Nephron (organoid): ENCODE measurements around the gene FIBP.

ENCODE experiments used
- H3K27ac Mint-ChIP-seq, 3 experiments: 2 replicates each; pipeline ENCODE4 v1.8.0; 2020; ENCODE audit warnings: mixed read lengths in 3 of 3, mild to moderate bottlenecking in 2 of 3, moderate library complexity in 1 of 3
- H3K27me3 Mint-ChIP-seq: 2 replicates; pipeline ENCODE4 v1.8.0; 2021; ENCODE audit warnings: low read depth, mild to moderate bottlenecking, moderate library complexity, mixed read lengths
- H3K36me3 Mint-ChIP-seq: 2 replicates; pipeline ENCODE4 v1.8.0; 2020; ENCODE audit warnings: low read depth, mixed read lengths
- H3K4me1 Mint-ChIP-seq: 2 replicates; pipeline ENCODE4 v1.8.0; 2020; ENCODE audit warnings: mixed read lengths
- H3K4me3 Mint-ChIP-seq, 3 experiments: 2 replicates each; pipeline ENCODE4 v1.8.0; 2020; ENCODE audit warnings: mild to moderate bottlenecking in 3 of 3, mixed read lengths in 3 of 3, moderate library complexity in 2 of 3
- H3K9me3 Mint-ChIP-seq: 2 replicates; pipeline ENCODE4 v1.8.0; 2020; ENCODE audit warnings: mixed read lengths
- CTCF ChIP-seq, 3 experiments: fragments of 200-600 bp; sonication (generic); IDR thresholded peaks; one replicate each; pipeline ENCODE4 v1.5.0; 2021; ENCODE audit warnings: antibody characterized with exemption in 3 of 3; ENCODE audit not compliant: unreplicated experiment in 3 of 3

Gene FIBP

GRCh38 chr11:65911682-65912568, 23.7 kb upstream of the FIBP start:
- no peaks in the 10 kb centered on the region for H3K9me3 Mint-ChIP-seq
- peaks cover 2% of the 10 kb centered on the region for H3K36me3 Mint-ChIP-seq
- H3K4me3 Mint-ChIP-seq = peak overlapping the region; percentile 14 to 47 (median 28)
- peak in 2 of 3 experiments; percentile 11 to 18 for TF ChIP-seq CTCF (IDR thresholded peaks at IDR 0.05; ENCODE audit: unreplicated experiment in 3 of 3)
- peak overlapping the region in 2 of 3 experiments; percentile 76 for H3K27ac Mint-ChIP-seq
- H3K27me3 Mint-ChIP-seq = peaks cover 30% of the 10 kb centered on the region
- H3K4me1 Mint-ChIP-seq = peaks cover 33% of the 10 kb centered on the region

DNA sequence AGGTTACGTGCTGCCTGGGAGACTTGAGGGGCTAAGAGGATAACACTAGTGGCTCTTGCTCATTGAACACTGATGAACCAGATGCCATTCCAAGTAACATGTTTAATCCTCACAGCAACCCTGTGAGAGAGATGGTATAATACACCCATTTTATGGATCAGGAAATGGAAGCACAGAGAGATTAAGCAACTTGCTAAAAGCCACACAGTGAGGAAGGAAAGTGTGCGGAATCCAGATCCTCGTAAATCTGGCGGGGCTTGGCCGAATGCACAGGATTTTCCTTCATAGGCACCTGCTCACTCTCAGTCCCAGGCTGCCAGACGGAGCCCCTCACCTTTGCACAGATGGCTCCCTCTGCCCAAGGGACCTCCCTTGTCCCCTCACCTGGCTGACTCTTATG, 19.6 kb upstream of the FIBP start:
- H3K9me3 Mint-ChIP-seq = no peaks in the 10 kb centered on the region
- no peak for TF ChIP-seq CTCF (IDR thresholded peaks at IDR 0.05; ENCODE audit: unreplicated experiment in 3 of 3)
- H3K27me3 Mint-ChIP-seq = peaks cover 61% of the 10 kb centered on the region
- no peak overlapping the region for H3K27ac Mint-ChIP-seq
- no peaks in the 10 kb centered on the region for H3K36me3 Mint-ChIP-seq
- H3K4me3 Mint-ChIP-seq = no peak overlapping the region
- peaks cover 11% of the 10 kb centered on the region for H3K4me1 Mint-ChIP-seq

GRCh38 chr11:65906602-65907001, 18.3 kb upstream of the FIBP start:
- peaks cover 2% of the 10 kb centered on the region for H3K4me1 Mint-ChIP-seq
- no peak for TF ChIP-seq CTCF (IDR thresholded peaks at IDR 0.05; ENCODE audit: unreplicated experiment in 3 of 3)
- no peaks in the 10 kb centered on the region for H3K36me3 Mint-ChIP-seq
- no peak overlapping the region for H3K4me3 Mint-ChIP-seq
- H3K9me3 Mint-ChIP-seq = no peaks in the 10 kb centered on the region
- no peak overlapping the region for H3K27ac Mint-ChIP-seq
- H3K27me3 Mint-ChIP-seq = peaks cover 74% of the 10 kb centered on the region

- Mint-ChIP-seq H3K36me3 (no peaks in the 10 kb centered on the region), H3K9me3 (no peaks in the 10 kb centered on the region), H3K4me3 (no peak overlapping the region), H3K27me3 (peaks cover 85% of the 10 kb centered on the region), H3K4me1 (peaks cover 6% of the 10 kb centered on the region), H3K27ac (no peak overlapping the region)
- no peak for TF ChIP-seq CTCF (IDR thresholded peaks at IDR 0.05; ENCODE audit: unreplicated experiment in 3 of 3)
Measured at GRCh38 chr11:65903715-65904114, 15.4 kb upstream of the FIBP start.

DNA sequence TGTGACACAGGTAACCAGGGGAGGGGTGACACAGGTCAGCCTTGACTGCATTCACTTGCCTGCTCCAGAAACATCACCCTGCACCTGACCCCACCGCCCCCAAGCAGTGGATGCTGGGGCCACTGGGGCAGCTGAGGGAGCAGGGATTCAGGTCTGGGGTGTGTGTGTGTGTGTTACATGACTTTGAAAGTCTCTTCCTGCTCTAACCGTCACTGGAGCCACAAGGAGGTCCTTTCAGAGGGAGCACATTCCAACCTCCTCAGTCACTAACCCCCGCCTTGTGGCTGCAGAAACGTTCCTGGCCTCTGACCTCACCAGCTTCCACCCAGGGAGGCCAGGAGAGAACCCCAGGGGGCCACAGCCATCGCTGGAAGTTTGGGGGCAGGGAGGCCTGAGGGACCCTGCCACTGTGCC, 14.8 kb upstream of the FIBP start:
- Mint-ChIP-seq H3K4me3 (no peak overlapping the region), H3K9me3 (no peaks in the 10 kb centered on the region), H3K27ac (no peak overlapping the region), H3K4me1 (peaks cover 8% of the 10 kb centered on the region), H3K27me3 (peaks cover 85% of the 10 kb centered on the region), H3K36me3 (no peaks in the 10 kb centered on the region)
- no peak for TF ChIP-seq CTCF (IDR thresholded peaks at IDR 0.05; ENCODE audit: unreplicated experiment in 3 of 3)

DNA sequence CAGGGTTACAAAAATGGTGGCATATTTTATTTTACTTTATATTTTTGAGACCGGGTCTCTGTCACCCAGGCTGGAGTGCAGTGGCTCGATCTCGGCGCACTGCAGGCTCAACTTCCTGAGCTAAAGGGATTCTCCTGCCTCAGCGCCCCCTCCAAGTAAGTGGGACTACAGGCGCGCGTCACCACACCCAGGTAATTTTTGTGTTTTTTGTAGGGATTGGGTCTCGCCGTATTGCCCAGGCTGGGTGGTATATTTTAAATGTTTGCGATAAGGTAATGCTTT, 12.6 kb upstream of the FIBP start:
- Mint-ChIP-seq H3K27me3 (peaks cover 91% of the 10 kb centered on the region), H3K4me1 (peaks cover 8% of the 10 kb centered on the region), H3K27ac (no peak overlapping the region), H3K4me3 (peak overlapping the region; percentile 71 to 75 (median 74)), H3K9me3 (no peaks in the 10 kb centered on the region), H3K36me3 (no peaks in the 10 kb centered on the region)
- TF ChIP-seq CTCF (IDR thresholded peaks at IDR 0.05; ENCODE audit: unreplicated experiment in 3 of 3) = no peak
